Mammary epithelial cell (primary cell): ENCODE measurements around the gene SEMA5A.

Source experiments
- EZH2 ChIP-seq: IDR thresholded peaks from 2 replicates; pipeline ENCODE4 v1.6.1; 2012; ENCODE audit warnings: low read length, inconsistent platforms, borderline replicate concordance
- TF ChIP-seq, protein P1 (sequence below), 2 donors: IDR thresholded peaks in 1 of 2; conservative IDR thresholded peaks in 1 of 2; 2 replicates each; pipeline ENCODE4 v1.5.1; 2011 to 2012; ENCODE audit warnings: inconsistent platforms in 2 of 2, low read length in 2 of 2, mild to moderate bottlenecking in 2 of 2, control low read depth in 1 of 2, low read depth in 1 of 2; ENCODE audit not compliant: insufficient read depth in 1 of 2; ENCODE audit errors: extremely low read depth in 1 of 2

DNA sequence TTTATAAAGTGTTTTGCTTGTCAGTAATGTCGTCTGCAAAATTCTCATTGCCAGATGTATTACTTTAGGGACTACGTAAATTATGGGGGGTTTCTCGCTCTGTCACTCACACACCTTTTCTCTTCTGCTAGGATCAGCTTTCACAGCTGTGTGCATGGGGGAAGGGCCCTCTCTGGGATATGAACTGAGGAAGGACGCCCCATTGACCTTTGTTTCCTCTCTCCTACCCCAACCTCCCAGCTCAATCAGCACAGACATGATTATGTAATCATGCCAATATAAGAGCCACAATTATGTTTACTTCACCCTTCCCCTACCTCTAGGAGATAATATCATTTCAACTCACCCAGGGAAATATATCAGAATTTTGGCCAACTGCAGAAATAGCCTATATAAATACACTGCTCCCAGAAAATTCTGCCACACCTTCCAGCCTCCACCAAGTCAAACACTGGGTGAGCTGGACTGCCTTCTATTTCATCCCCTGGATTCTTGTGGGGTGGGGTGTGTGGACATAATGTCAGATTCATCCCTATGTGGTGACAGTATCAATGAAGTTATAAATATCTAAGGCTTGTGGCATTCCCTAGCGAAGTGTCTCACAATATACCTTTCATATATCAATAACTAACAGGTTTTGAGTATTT lies 12.6 kb upstream of the SEMA5A start:
- TF ChIP-seq, protein P1, sequence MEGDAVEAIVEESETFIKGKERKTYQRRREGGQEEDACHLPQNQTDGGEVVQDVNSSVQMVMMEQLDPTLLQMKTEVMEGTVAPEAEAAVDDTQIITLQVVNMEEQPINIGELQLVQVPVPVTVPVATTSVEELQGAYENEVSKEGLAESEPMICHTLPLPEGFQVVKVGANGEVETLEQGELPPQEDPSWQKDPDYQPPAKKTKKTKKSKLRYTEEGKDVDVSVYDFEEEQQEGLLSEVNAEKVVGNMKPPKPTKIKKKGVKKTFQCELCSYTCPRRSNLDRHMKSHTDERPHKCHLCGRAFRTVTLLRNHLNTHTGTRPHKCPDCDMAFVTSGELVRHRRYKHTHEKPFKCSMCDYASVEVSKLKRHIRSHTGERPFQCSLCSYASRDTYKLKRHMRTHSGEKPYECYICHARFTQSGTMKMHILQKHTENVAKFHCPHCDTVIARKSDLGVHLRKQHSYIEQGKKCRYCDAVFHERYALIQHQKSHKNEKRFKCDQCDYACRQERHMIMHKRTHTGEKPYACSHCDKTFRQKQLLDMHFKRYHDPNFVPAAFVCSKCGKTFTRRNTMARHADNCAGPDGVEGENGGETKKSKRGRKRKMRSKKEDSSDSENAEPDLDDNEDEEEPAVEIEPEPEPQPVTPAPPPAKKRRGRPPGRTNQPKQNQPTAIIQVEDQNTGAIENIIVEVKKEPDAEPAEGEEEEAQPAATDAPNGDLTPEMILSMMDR (conservative IDR thresholded peaks at IDR 0.05 in 1 of 2, IDR thresholded peaks at IDR 0.05 in 1 of 2; ENCODE audit: extremely low read depth in 1 of 2, insufficient read depth in 1 of 2, low read depth in 1 of 2, low read length in 2 of 2), result no peak
- no peak for TF ChIP-seq EZH2
